ENCODE results near the gene PAN2.
"Not testable (repeated sequence)": the region's sequence is repeated elsewhere in the genome, so short reads cannot be mapped to it uniquely, and the experiment has no call there.

Gene PAN2

GRCh38 chr12:56307221-56307965, 26.4 kb downstream of the PAN2 start:
- no peak for DNase-seq

- no peak for DNase-seq
These were observed 28.8 kb downstream of the PAN2 start for GRCh38 chr12:56304872-56305590.

GRCh38 chr12:56304276-56304675, 29.5 kb downstream of the PAN2 start:
- no peak for DNase-seq

- no peak for DNase-seq
These were observed 32.9 kb downstream of the PAN2 start for GRCh38 chr12:56300644-56301464.

- DNase-seq, result peak; percentile 99
These were observed 33.8 kb downstream of the PAN2 start, which contains the start of gene CS for GRCh38 chr12:56299853-56300643. CS (minus strand) TSS chr12:56300330; CDS start chr12:56300201, 129 bp downstream.

GRCh38 chr12:56299308-56299852, 34.4 kb downstream of the PAN2 start:
- peak in 1 of 2 donors; percentile 53 for DNase-seq

GRCh38 chr12:56298828-56299227, 35.0 kb downstream of the PAN2 start:
- no peak for DNase-seq

- DNase-seq, result no peak
These were observed 36.4 kb downstream of the PAN2 start for GRCh38 chr12:56297400-56297799.

GRCh38 chr12:56296295-56296694, 37.5 kb downstream of the PAN2 start:
- DNase-seq, result no peak

GRCh38 chr12:56293795-56294194, 40.0 kb downstream of the PAN2 start:
- DNase-seq, result no peak

GRCh38 chr12:56288705-56289387, 45.0 kb downstream of the PAN2 start:
- DNase-seq, result no peak

GRCh38 chr12:56286044-56286830, 47.6 kb downstream of the PAN2 start:
- DNase-seq, result no peak

GRCh38 chr12:56284263-56284662, 49.5 kb downstream of the PAN2 start:
- DNase-seq, result not testable (repeated sequence)

- no peak for DNase-seq
These were observed 51.2 kb downstream of the PAN2 start for GRCh38 chr12:56282579-56282978.

- no peak for DNase-seq
These were observed 51.8 kb downstream of the PAN2 start for GRCh38 chr12:56282030-56282429.

GRCh38 chr12:56280849-56281248, 53.0 kb downstream of the PAN2 start:
- no peak for DNase-seq

GRCh38 chr12:56278905-56279304, 54.9 kb downstream of the PAN2 start:
- no peak for DNase-seq

GRCh38 chr12:56274299-56274698, 59.5 kb downstream of the PAN2 start:
- DNase-seq, result no peak

- DNase-seq, result not testable (repeated sequence)
These were observed 61.3 kb downstream of the PAN2 start for GRCh38 chr12:56272468-56272867.

- peak in 1 of 2 donors; percentile 21 for DNase-seq
These were observed 62.8 kb downstream of the PAN2 start for GRCh38 chr12:56271031-56271430.

Data from CD4-positive, alpha-beta T cell treated with Interferon alpha-2 for 1 hour (primary cell).